HG03378 (cell line): Measurements from ENCODE around the gene CACNA2D1.

Experiments
- ATAC-seq: cut with Tn5 transposase; IDR thresholded peaks from one replicate; pipeline ENCODE4 v1.9.1; 2021; ENCODE audit warnings: mild to moderate bottlenecking, moderate library complexity; ENCODE audit not compliant: unreplicated experiment

Gene CACNA2D1

GRCh38 chr7:82347808-82348207 is 95.8 kb downstream of the CACNA2D1 start:
- ATAC-seq, result no peak

- no peak for ATAC-seq
These were observed 97.7 kb downstream of the CACNA2D1 start for GRCh38 chr7:82345886-82346285.

- ATAC-seq, result no peak
These were observed 99.9 kb downstream of the CACNA2D1 start for GRCh38 chr7:82343716-82344115.

DNA sequence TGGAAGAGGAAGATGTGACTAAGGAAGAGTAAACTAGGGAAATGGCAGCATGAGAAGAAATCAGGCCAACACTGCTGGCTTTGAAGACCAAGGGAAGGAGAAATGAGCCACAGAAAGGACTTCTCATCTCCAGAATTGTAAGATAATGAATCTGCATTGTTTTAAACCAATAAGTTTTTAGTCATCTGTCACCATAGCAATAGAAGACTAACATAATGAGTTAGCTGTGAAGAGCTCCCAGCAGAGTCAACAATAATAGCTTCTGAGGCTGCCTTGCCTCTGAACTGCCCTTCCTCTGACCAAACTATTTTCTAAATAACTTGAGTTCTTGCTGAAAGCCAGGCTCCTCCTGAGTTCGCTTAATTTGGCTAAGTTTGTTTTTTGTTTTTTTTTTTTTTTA is 103.6 kb downstream of the CACNA2D1 start:
- ATAC-seq, result no peak

DNA sequence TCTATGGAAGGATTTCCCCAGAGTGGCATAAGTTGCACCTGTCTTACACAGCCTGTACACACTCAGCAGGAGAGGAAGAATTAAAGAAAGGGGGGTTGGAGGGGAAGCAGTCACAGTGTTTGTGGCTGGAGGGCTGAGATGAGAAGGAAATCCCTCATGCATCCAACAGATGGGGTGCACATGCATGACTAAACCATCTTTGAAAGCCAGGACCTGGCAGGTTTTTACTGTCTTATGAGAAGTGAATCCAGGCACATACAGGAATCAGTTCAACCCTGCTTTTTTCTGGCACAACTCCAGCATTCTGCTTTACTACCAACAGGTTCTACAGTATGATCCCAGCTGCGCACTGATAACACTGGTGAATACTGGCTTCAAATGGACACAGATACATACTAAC is 107.7 kb downstream of the CACNA2D1 start:
- ATAC-seq, result no peak

DNA sequence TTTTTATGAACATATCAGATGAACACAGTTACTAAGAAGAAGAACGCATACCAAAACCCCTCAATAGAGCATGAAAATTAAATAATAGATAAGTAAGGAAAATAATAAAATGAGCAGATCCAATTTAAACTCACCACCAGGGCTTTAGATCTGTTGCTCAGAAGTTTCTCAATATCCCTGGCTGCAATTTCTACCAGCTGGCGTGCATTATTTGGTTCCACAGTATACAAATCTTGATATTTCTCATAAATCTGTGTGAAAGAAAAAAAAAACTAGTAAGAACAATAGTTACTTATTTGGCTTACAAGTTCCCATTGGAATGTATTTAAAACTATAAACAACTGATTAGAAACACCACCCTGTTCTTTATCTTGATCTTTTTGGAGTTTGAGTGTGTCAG is 108.6 kb downstream of the CACNA2D1 start:
- ATAC-seq, result no peak

DNA sequence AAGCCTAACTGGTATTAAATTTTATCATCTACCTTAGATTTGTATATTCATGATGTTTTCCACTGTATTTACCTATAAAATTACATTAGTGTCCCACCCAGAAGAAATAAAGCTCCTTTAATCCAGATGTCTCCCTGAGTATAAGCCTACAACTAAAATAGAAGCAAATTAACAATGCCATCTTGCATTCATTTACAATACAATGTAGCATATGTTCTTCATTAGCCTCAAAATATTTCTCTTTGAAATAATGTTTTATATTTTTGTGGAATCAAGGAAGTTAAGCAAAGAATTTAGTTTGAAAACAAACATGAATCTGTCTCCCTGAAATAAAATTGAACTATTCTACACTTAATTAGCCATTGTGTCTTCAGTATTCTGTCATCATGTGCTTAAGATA is 112.3 kb downstream of the CACNA2D1 start:
- no peak for ATAC-seq

- no peak for ATAC-seq
These were observed 112.8 kb downstream of the CACNA2D1 start for GRCh38 chr7:82330706-82331215.

- ATAC-seq, result no peak
These were observed 115.7 kb downstream of the CACNA2D1 start for GRCh38 chr7:82327898-82328297.

DNA sequence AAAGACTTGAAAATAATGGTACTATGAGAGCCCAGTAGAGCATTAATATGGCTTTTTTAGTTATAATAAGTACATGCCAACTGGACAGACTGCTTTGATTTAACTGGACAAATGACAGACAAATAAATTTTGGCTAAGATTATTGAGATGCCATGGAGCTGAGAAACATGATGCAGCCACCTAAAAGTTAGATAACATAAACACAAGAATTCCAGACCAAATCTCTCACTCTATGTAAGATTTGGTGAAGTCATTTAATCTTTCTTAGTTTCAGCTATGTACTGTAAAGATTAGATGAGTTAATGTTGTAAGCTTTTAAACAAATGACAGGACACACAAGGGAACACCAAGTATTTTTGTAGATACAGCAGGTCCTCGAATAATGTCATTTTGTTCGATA is 118.2 kb downstream of the CACNA2D1 start:
- ATAC-seq, result no peak

DNA sequence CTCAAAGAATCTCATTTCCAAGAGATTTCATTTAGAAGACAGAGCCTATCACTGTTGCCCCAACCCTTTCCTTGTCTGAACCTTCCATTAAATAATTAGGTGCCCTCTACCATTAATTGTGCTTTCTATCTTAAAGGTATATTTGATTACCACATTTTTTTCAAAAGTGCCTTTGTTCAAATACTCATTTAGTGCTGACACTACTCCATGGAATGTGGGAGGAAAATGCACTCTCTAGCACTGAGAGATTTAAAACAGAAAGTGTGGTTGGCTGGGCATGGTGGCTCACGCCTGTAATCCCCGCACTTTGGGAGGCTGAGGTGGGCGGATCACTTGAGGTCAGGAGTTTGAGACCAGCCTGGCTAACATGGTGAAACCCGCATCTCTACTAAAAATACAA is 119.8 kb downstream of the CACNA2D1 start:
- no peak for ATAC-seq

GRCh38 chr7:82319674-82320118 is 123.9 kb downstream of the CACNA2D1 start:
- no peak for ATAC-seq

GRCh38 chr7:82318786-82319185 is 124.8 kb downstream of the CACNA2D1 start:
- ATAC-seq, result no peak

DNA sequence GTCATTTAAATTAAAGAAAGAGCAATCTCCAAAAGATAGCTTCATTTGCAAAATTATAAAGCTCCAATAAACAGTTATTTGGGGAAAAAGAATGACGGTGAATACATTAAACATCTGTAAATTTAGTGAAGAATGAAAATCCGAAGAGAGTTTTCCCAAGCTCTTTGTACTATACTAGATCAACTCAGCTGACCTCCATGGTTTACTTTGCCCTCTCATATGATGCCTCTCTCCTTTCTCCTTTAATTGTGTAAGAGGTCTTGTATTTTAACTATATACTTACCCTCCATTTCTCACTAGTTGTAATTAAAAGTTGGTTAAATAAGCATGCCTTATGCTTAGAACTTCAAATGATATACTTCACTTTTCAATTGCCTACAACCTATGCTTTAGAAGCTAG is 125.8 kb downstream of the CACNA2D1 start:
- no peak for ATAC-seq

DNA sequence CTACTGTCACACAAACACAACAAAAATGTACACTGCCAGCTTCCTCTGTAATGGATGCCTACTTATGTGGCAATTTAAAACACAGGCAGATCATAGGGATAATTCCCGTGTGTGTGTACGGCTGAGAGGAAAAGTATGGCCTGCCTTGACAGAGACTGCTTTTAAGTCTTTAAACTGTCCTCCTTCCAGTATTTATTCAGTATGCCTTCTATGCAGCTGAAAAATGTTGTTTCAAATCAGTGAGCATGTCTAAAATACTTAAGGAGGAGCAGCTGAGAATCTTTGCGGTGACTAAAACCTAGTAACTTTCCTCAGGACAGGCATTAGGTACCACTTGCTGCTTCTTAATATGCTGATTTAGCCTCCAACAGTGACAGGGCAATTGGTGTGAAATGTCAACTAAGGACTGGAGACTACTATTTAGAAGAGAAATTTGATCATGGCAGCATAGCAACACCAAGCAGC is 126.3 kb downstream of the CACNA2D1 start:
- ATAC-seq, result no peak

DNA sequence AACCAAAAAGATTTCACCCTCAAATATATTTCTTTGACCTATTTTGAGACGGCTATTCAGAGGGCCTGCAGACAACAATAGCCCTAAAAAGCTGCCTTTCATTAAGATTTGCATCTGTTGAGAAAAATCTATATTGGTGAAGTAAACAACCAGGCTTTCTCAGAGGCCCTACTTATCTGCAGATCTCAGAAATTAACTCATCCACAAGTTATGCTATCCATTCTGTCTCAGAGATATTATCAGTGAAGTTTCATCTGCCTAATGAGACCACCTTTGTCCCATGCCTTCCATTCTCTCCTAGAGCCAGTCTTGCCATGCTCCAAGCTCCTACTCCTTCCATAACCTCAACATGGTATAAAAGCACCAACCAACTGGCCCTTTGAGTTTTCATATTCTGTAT is 130.3 kb downstream of the CACNA2D1 start:
- ATAC-seq, result no peak

- no peak for ATAC-seq
These were observed 130.9 kb downstream of the CACNA2D1 start for GRCh38 chr7:82312646-82313045.

DNA sequence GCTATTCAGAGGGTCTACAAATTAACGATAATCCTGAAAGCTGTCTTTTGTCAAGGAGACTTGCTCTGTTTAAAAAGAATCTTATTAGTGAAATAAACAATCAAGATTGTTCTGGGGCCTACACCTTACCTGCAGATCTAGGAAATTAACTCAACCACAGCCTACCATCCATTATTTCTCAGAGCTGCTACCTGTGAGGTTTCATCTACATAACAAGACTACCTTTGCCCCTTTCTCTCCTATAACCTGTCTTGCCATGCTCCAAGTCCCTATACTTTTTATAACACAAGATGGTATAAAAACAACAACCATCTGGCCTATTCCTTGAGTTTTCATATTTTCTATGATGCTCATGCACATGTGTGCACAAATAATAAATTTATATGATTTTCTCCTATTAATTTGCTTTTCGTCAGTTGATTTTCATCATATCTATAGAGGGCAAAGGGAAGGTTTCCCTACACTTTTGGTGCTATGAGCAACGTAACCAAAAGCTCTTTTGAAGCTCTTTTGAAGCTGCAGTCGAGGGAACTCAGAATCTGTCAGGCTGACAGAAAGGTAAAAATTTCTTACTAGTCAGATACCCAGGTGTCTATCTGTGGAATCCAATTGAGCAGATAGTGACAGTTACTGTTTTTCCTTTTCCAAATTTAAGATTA is 138.1 kb downstream of the CACNA2D1 start:
- ATAC-seq, result no peak

DNA sequence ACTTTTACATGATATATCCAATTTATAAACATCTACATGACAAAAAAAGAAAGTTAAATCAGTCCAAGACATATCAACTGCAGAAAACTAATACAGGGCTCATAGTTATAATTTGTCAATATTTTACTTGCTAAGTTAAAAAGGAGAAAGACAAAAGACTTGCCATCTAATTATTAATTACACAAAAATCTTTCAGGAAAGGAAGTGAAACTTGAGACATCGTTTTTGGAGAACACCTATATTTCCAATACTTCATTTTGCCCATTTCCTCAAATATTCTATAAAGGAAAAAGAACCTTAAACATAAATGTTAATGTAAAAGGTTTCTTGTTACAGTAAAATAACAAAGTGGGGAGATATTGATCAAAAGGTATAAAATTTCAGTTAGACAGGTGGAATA is 148.7 kb downstream of the CACNA2D1 start:
- ATAC-seq, result no peak

- no peak for ATAC-seq
These were observed 149.2 kb downstream of the CACNA2D1 start for GRCh38 chr7:82294382-82294784.

DNA sequence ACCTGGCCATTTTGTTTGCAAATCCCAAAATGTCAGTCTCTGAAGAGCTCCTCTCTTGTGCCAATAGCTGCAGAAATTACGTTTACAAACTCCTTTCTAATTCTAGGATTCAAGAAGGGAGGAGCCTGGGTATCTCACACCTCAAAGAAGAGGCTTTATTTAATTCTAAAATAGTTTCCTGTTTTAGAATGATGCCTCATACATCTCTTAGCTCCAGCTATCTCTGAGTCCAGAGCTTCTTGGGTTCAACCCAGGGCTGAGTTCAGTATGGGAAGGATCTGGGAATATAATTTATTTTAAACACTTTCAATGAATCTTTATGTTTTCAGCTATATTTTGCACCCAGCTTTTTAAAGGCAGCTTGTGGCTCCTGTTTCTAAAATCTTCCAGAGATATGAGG is 150.1 kb downstream of the CACNA2D1 start:
- ATAC-seq, result no peak

DNA sequence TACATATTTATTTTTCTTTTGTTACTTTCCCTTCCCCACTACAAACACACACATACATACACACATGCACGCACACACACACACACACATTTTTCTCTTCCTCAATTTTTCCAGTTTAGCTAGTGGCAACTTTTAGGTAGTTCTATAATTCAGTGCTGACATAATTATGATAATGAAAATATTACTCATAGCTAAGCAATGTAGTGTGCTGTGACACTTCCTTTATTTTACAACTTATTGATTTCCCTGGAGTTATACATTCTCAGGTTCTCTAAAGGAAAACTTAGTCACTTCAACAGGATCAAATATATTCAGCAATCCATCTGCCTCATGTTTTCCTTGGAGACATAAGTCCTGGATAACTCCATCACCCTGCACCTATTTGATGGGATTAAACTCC is 151.6 kb downstream of the CACNA2D1 start:
- no peak for ATAC-seq

DNA sequence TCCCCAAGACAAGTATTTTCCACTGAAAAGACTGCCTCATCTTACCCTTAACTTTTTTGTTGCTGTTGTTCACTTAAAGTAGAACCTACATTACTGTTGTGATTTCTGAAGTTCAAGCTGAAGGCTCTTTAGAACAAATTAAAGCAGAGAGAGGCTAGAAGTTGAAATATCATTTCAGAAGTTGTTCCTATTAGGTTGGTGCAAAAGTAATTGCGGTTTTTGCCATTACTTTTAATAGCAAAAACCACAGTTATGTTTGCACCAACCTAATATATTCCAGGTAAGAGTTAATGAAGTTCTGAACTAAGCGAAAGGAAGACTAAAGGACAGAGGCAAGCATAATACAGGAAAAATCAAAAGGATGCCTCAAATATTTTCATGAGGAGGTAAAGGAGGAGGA is 153.7 kb downstream of the CACNA2D1 start:
- ATAC-seq, result no peak
